ENCODE data around the gene FNDC5. TPM values are rescaled to one million over a fixed set of nuclear protein-coding genes. Genes with fewer than 3 reads are reported as not detected.

The FNDC5 gene
- total and polyA plus RNA-seq, 2 experiments from 2014 or later, result 1.0 to 1.7 TPM

DNA sequence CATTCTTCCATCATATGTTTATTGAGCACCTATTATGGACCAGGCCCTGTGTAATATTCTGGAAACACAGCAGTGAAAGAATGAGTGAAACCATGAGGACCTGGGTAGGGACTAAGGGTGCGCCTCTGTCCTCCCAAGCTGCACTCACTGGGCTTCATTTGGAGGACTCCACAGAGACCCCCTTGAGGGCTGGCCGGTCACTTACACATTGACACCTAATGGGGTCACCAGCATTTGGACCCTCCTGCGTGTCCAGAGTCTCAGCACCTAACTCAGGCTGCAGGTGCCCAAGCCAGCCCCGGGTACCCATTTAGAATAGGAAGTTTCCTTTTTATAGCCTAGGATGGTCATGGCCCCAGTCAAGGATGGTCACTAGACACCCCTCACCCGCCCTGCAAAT, 2.8 kb upstream of the FNDC5 start:
- no peaks in the 10 kb centered on the region for H3K79me2 ChIP-seq (replicated peaks; ENCODE audit: insufficient read depth)
- no peaks in the 10 kb centered on the region for H4K20me1 ChIP-seq (replicated peaks; ENCODE audit: insufficient read depth)
- Mint-ChIP-seq H3K4me3 (no peak overlapping the region), H3K9me3 (no peaks in the 10 kb centered on the region; the same call in 2 of the 3 replicates), H3K27ac (no peak overlapping the region), H3K4me1 (peaks cover 53% of the 10 kb centered on the region), H3K36me3 (ENCODE audit: low read depth) (no peaks in the 10 kb centered on the region; the same call in 2 of the 3 replicates), H3K27me3 (ENCODE audit: insufficient read depth, low read depth, poor library complexity) (peaks cover 34% of the 10 kb centered on the region)
- ATAC-seq (no peak), DNase-seq (ENCODE audit: low spot score) (no peak)
- no peaks in the 10 kb centered on the region for H3K9me2 ChIP-seq (ENCODE audit: insufficient read depth)
- H3F3A ChIP-seq (replicated peaks; ENCODE audit: low read depth), result peaks cover 9% of the 10 kb centered on the region; the same call in 1 of the 2 replicates
- H3K27ac ChIP-seq (ENCODE audit: low read depth), result no peak overlapping the region
- H3K36me3 ChIP-seq (ENCODE audit: insufficient read depth), result no peaks in the 10 kb centered on the region
- H3K4me1 ChIP-seq (ENCODE audit: insufficient read depth), result peaks cover 33% of the 10 kb centered on the region
- no peak overlapping the region for H3K4me2 ChIP-seq
- no peak for TF ChIP-seq JUNB (IDR thresholded peaks at IDR 0.05; ENCODE audit: unreplicated experiment)
- peaks cover 35% of the 10 kb centered on the region for H3K27me3 ChIP-seq (ENCODE audit: insufficient read depth)
- no peak overlapping the region for H3K4me3 ChIP-seq
- no peak overlapping the region for H2AFZ ChIP-seq

GRCh38 chr1:32872192-32872460, 1.4 kb upstream of the FNDC5 start:
- peaks cover 34% of the 10 kb centered on the region for H3K27me3 Mint-ChIP-seq (ENCODE audit: insufficient read depth, low read depth, poor library complexity)
- Histone ChIP-seq H3K36me3 (ENCODE audit: insufficient read depth) (no peaks in the 10 kb centered on the region), H4K20me1 (replicated peaks; ENCODE audit: insufficient read depth) (no peaks in the 10 kb centered on the region), H3K4me3 (peak overlapping the region; percentile 61; the same call in 1 of the 2 replicates), H3F3A (replicated peaks; ENCODE audit: low read depth) (peaks cover 9% of the 10 kb centered on the region; the same call in 1 of the 2 replicates), H3K79me2 (replicated peaks; ENCODE audit: insufficient read depth) (no peaks in the 10 kb centered on the region), H3K27me3 (ENCODE audit: insufficient read depth) (peaks cover 38% of the 10 kb centered on the region), H3K9me2 (ENCODE audit: insufficient read depth) (no peaks in the 10 kb centered on the region), H2AFZ (no peak overlapping the region), H3K4me2 (peak overlapping the region; percentile 88), H3K27ac (ENCODE audit: low read depth) (no peak overlapping the region), H3K4me1 (ENCODE audit: insufficient read depth) (peaks cover 33% of the 10 kb centered on the region)
- no peak for DNase-seq (ENCODE audit: low spot score)
- no peaks in the 10 kb centered on the region; the same call in 2 of the 3 replicates for H3K36me3 Mint-ChIP-seq (ENCODE audit: low read depth)
- H3K4me1 Mint-ChIP-seq, result peaks cover 43% of the 10 kb centered on the region
- H3K4me3 Mint-ChIP-seq, result peak overlapping the region; percentile 70; the same call in 1 of the 3 replicates
- no peaks in the 10 kb centered on the region; the same call in 2 of the 3 replicates for H3K9me3 Mint-ChIP-seq
- no peak for ATAC-seq
- H3K27ac Mint-ChIP-seq, result no peak overlapping the region
- no peak for TF ChIP-seq NANOG (IDR thresholded peaks at IDR 0.05; ENCODE audit: borderline replicate concordance)
- TF ChIP-seq JUNB (IDR thresholded peaks at IDR 0.05; ENCODE audit: unreplicated experiment), result no peak
- no peak for TF ChIP-seq ZNF114 (CRISPR knock-in tag; IDR thresholded peaks at IDR 0.05)
- TF ChIP-seq STAT1 (IDR thresholded peaks at IDR 0.05; ENCODE audit: unreplicated experiment), result no peak
- TF ChIP-seq CREB1 (CRISPR knock-in tag; IDR thresholded peaks at IDR 0.05; ENCODE audit: low read depth), result no peak
- TF ChIP-seq, protein P1, sequence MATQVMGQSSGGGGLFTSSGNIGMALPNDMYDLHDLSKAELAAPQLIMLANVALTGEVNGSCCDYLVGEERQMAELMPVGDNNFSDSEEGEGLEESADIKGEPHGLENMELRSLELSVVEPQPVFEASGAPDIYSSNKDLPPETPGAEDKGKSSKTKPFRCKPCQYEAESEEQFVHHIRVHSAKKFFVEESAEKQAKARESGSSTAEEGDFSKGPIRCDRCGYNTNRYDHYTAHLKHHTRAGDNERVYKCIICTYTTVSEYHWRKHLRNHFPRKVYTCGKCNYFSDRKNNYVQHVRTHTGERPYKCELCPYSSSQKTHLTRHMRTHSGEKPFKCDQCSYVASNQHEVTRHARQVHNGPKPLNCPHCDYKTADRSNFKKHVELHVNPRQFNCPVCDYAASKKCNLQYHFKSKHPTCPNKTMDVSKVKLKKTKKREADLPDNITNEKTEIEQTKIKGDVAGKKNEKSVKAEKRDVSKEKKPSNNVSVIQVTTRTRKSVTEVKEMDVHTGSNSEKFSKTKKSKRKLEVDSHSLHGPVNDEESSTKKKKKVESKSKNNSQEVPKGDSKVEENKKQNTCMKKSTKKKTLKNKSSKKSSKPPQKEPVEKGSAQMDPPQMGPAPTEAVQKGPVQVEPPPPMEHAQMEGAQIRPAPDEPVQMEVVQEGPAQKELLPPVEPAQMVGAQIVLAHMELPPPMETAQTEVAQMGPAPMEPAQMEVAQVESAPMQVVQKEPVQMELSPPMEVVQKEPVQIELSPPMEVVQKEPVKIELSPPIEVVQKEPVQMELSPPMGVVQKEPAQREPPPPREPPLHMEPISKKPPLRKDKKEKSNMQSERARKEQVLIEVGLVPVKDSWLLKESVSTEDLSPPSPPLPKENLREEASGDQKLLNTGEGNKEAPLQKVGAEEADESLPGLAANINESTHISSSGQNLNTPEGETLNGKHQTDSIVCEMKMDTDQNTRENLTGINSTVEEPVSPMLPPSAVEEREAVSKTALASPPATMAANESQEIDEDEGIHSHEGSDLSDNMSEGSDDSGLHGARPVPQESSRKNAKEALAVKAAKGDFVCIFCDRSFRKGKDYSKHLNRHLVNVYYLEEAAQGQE (IDR thresholded peaks at IDR 0.05; ENCODE audit: unreplicated experiment), result no peak
- TF ChIP-seq ZNF331 (CRISPR knock-in tag; IDR thresholded peaks at IDR 0.05; ENCODE audit: low read depth), result no peak
- TF ChIP-seq ZNF462 (CRISPR knock-in tag; IDR thresholded peaks at IDR 0.05), result no peak
- TF ChIP-seq POLR2AphosphoS5 (IDR thresholded peaks at IDR 0.05; ENCODE audit: low read depth), result no peak
- TF ChIP-seq EZH2 (IDR thresholded peaks at IDR 0.05; ENCODE audit: low read depth, unreplicated experiment), result no peak
- TF ChIP-seq CTCF (conservative IDR thresholded peaks at IDR 0.05; ENCODE audit: low read depth in 2 of 2), result no peak
- no peak for TF ChIP-seq EZH2phosphoT487 (IDR thresholded peaks at IDR 0.05; ENCODE audit: unreplicated experiment)

All from GM23338 (cell line).